Uterus (tissue), 4 donors: ENCODE results near the gene USP7. TPM values are rescaled to one million over a fixed set of nuclear protein-coding genes. Genes with fewer than 3 reads are reported as not detected.
"Not testable (repeated sequence)": the region's sequence is repeated elsewhere in the genome, so short reads cannot be mapped to it uniquely, and the experiment has no call there.

ENCODE experiments used
- DNase-seq, 2 donors: peaks; one replicate each; pipeline ENCODE4 v3.0.0-alpha.2; 2019 to 2020
- H3K27ac ChIP-seq, 2 donors: fragments of 200-600 bp; sonication (generic); 1 replicate in 1 of 2; 2 replicates in 1 of 2; pipeline ENCODE4 v1.5.1; 2016 to 2018
- H3K27me3 ChIP-seq, 2 donors: fragments of 200-600 bp; sonication (generic); one replicate each; pipeline ENCODE4 v1.5.1; 2018 to 2019; ENCODE audit warnings: control low read depth in 1 of 2
- H3K36me3 ChIP-seq, 2 donors: fragments of 200-600 bp; sonication (generic); one replicate each; pipeline ENCODE4 v1.5.1; 2019; ENCODE audit warnings: control low read depth in 1 of 2
- H3K4me1 ChIP-seq, 2 donors: fragments of 200-600 bp; sonication (generic); one replicate each; pipeline ENCODE4 v1.5.1; 2018 to 2019; ENCODE audit warnings: control low read depth in 1 of 2
- H3K4me3 ChIP-seq, 2 donors: fragments of 200-600 bp; sonication (generic); 1 replicate in 1 of 2; 2 replicates in 1 of 2; pipeline ENCODE4 v1.5.1; 2018 to 2019; ENCODE audit warnings: mild to moderate bottlenecking in 1 of 2
- H3K9me3 ChIP-seq, 2 donors: fragments of 200-600 bp; sonication (generic); one replicate each; pipeline ENCODE4 v1.5.1; 2019; ENCODE audit warnings: control low read depth in 1 of 2
- POLR2A ChIP-seq, 2 donors: fragments of 450-650 bp; IDR thresholded peaks; one replicate each; pipeline ENCODE4 v1.6.1; 2016; ENCODE audit warnings: antibody characterized with exemption in 2 of 2, mild to moderate bottlenecking in 1 of 2, moderate library complexity in 1 of 2
- intact Hi-C: fragments of 100-400 bp; cut with DNase I; formaldehyde crosslinking; loops from one replicate; pipeline ENCODE4 v1.15.1; 2023; ENCODE audit warnings: low total_unique reads
- total RNA-seq, 4 donors: library from RNA; depleted of rRNA in 3 of 4; stranded (reverse); fragments of >200 nt in 3 of 4; gene quantifications; one replicate each; pipeline versions ENCODE4 v1.1.0 to v1.2.4, GENCODE V29; 2014 to 2023
- TF ChIP-seq, protein P1 (sequence below), 4 experiments: fragments of 200-600 bp in 2 of 4; fragments of 450-650 bp in 2 of 4; sonication (generic) in 2 of 4; IDR thresholded peaks; one replicate each; pipeline ENCODE4 v1.5.1; 2016 to 2019; ENCODE audit warnings: antibody characterized with exemption in 4 of 4, mild to moderate bottlenecking in 2 of 4, moderate library complexity in 1 of 4
- donor health status: DM: yes; HTN: yes; CAD: no.

USP7 gene
- total RNA-seq, 4 donors from 2014 or later, result 20.9 to 223 (median 122) TPM

DNA sequence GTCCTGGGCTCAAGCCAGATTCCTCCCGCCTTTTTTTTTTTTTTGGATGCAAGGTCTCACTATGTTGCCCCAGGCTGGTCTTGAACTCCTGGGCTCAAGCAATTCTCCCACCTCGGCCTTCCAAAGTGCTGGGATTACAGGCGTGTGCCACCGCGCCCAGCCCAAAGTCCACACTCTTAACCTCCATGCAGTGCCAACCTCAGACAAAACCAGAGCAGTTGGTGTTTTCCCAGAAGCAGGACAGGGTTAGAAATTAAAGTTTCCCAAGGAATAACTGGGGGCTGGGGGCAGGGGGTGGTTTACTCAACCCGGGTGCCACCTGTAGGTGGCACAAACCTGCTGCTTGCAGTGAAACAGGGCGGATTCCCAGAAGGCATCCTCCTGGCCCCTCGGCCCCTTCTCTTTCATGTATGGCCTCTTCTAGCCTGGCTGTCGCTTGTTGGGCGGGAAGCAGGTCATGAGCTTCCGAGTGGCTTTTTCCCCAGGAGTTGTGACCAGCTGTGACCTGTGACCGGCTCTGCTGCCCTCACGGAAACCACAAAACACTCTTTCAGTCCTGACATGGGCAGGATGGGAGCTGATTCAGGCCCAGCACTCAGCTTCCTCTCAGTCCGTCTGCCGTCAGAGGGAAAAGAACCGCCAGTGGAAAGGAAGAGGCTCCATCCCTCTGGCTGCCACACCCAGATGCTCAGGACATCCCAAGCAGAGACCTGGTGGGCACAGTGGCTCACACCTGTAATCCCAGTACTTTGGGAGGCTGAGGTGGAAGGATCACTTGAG is 25.6 kb upstream of the USP7 start:
- TF ChIP-seq, protein P1, sequence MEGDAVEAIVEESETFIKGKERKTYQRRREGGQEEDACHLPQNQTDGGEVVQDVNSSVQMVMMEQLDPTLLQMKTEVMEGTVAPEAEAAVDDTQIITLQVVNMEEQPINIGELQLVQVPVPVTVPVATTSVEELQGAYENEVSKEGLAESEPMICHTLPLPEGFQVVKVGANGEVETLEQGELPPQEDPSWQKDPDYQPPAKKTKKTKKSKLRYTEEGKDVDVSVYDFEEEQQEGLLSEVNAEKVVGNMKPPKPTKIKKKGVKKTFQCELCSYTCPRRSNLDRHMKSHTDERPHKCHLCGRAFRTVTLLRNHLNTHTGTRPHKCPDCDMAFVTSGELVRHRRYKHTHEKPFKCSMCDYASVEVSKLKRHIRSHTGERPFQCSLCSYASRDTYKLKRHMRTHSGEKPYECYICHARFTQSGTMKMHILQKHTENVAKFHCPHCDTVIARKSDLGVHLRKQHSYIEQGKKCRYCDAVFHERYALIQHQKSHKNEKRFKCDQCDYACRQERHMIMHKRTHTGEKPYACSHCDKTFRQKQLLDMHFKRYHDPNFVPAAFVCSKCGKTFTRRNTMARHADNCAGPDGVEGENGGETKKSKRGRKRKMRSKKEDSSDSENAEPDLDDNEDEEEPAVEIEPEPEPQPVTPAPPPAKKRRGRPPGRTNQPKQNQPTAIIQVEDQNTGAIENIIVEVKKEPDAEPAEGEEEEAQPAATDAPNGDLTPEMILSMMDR (IDR thresholded peaks at IDR 0.05), result no peak
- TF ChIP-seq POLR2A (IDR thresholded peaks at IDR 0.05), result no peak
- Histone ChIP-seq H3K27me3 (no peaks in the 10 kb centered on the region), H3K36me3 (no peaks in the 10 kb centered on the region), H3K9me3 (no peaks in the 10 kb centered on the region), H3K27ac (no peak overlapping the region), H3K4me3 (no peak overlapping the region), H3K4me1 (no peaks in the 10 kb centered on the region)
- DNase-seq, result no peak
- intact Hi-C loops, result no loop called here

DNA sequence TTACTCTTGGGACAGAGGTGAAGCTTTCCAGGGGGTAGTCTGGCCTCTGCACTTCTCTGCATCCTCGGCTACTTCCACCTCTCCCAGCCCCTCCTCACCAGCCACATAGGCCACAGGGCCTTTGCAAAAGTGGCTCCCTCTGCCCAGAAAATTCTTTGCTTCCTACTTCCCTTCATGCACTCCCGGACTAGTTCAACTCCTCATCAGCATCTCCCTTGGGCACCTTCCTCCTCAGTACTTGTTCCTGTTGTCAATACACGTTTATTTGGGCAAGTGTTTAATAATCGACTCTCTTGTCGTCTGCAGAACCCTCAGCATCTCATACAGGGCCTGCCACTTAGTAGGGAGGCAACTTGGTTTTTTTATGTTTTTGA is 23.1 kb upstream of the USP7 start:
- intact Hi-C loops, result no loop called here
- Histone ChIP-seq H3K4me3 (no peak overlapping the region), H3K9me3 (no peaks in the 10 kb centered on the region), H3K27ac (no peak overlapping the region), H3K36me3 (no peaks in the 10 kb centered on the region), H3K4me1 (no peaks in the 10 kb centered on the region), H3K27me3 (no peaks in the 10 kb centered on the region)
- TF ChIP-seq POLR2A (IDR thresholded peaks at IDR 0.05), result no peak
- TF ChIP-seq, protein P1 (IDR thresholded peaks at IDR 0.05), result no peak
- no peak for DNase-seq

DNA sequence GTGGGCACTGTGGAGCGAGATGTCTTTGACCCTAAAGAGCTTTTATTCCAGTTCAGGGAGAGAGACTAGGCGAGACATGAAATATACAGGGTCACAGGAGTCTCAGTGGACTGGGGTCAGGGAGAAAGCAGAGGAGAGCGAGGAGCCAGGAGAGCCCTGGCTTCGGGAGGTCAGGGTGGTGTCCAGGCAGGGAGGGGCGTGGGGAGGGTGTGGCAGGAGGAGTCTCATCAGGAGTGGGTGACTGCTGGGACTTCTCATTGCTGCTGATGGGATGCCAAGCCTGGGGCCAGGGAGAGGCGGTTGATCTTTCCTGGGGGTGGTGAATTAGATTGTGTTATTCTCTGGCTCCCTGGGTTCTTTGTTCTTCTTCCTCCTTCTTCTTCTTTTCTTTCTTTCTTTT is 22.4 kb upstream of the USP7 start:
- no peak overlapping the region for H3K4me3 ChIP-seq
- H3K36me3 ChIP-seq, result no peaks in the 10 kb centered on the region
- intact Hi-C loops, result no loop called here
- H3K27ac ChIP-seq, result no peak overlapping the region
- no peaks in the 10 kb centered on the region for H3K27me3 ChIP-seq
- H3K9me3 ChIP-seq, result no peaks in the 10 kb centered on the region
- H3K4me1 ChIP-seq, result no peaks in the 10 kb centered on the region
- no peak for DNase-seq
- TF ChIP-seq, protein P1 (IDR thresholded peaks at IDR 0.05), result no peak
- TF ChIP-seq POLR2A (IDR thresholded peaks at IDR 0.05), result no peak

DNA sequence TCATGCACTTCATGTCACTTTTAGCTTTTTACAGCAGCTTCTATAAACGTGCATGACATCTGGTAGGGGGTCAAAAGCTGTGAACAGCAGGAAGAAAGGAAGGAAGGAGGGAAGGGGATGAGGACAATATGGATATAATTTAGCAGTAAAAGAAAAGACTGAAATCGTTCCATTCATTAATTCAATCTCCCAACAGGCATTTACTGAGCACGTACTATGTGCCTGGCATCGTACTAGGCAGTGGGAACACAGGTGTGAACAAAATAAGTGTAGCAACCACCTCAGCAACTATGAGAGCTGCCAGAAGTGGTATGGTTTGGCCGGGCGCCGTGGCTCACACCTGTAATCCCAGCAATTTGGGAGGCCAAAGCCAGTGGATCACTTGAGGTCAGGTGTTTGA is 19.1 kb upstream of the USP7 start:
- Histone ChIP-seq H3K27ac (no peak overlapping the region), H3K9me3 (no peaks in the 10 kb centered on the region), H3K27me3 (no peaks in the 10 kb centered on the region), H3K36me3 (no peaks in the 10 kb centered on the region), H3K4me3 (no peak overlapping the region), H3K4me1 (no peaks in the 10 kb centered on the region)
- no peak for DNase-seq
- TF ChIP-seq POLR2A (IDR thresholded peaks at IDR 0.05), result no peak
- TF ChIP-seq, protein P1 (IDR thresholded peaks at IDR 0.05), result no peak
- intact Hi-C loops, result no loop called here

DNA sequence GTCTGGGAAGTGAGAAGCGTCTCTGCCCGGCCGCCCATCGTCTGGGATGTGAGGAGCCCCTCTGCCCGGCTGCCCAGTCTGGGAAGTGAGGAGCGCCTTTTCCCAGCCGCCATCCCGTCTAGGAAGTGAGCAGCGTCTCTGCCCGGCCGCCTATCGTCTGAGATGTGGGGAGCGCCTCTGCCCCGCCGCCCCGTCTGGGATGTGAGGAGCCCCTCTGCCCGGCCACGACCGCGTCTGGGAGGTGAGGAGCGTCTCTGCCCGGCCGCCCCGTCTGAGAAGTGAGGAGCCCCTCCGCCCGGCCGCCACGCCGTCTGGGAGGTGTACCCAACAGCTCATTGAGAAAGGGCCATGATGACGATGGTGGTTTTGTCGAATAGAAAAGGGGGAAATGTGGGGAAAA is 18.2 kb upstream of the USP7 start:
- H3K27ac ChIP-seq, H3K9me3 ChIP-seq, H3K36me3 ChIP-seq, H3K27me3 ChIP-seq, H3K4me1 ChIP-seq, intact Hi-C loops, DNase-seq, H3K4me3 ChIP-seq: not testable (repeated sequence)

DNA sequence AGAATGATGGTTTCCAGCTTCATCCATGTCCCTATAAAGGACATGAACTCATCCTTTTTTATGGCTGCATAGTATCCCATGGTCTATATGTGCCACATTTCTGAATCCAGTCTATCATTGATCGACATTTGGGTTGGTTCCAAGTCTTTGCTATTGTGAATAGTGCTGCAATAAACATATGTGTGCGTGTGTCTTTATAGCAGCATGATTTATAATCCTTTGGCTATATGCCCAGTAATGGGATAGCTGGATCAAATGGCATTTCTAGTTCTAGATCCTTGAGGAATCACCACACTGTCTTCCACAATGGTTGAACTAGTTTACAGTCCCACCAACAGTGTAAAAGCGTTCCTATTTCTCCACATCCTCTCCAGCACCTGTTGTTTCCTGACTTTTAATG is 12.5 kb upstream of the USP7 start:
- H3K4me3 ChIP-seq, H3K27me3 ChIP-seq, H3K9me3 ChIP-seq, H3K27ac ChIP-seq, H3K36me3 ChIP-seq, intact Hi-C loops, DNase-seq, H3K4me1 ChIP-seq: not testable (repeated sequence)
